NCI-H187 (cell line): ENCODE results near the gene CHRNA3.

Experiments
- DNase-seq, 2 experiments: peaks; one replicate each; lab custom pipeline; 2025; lab: John Stamatoyannopoulos, UW

Gene CHRNA3

DNA sequence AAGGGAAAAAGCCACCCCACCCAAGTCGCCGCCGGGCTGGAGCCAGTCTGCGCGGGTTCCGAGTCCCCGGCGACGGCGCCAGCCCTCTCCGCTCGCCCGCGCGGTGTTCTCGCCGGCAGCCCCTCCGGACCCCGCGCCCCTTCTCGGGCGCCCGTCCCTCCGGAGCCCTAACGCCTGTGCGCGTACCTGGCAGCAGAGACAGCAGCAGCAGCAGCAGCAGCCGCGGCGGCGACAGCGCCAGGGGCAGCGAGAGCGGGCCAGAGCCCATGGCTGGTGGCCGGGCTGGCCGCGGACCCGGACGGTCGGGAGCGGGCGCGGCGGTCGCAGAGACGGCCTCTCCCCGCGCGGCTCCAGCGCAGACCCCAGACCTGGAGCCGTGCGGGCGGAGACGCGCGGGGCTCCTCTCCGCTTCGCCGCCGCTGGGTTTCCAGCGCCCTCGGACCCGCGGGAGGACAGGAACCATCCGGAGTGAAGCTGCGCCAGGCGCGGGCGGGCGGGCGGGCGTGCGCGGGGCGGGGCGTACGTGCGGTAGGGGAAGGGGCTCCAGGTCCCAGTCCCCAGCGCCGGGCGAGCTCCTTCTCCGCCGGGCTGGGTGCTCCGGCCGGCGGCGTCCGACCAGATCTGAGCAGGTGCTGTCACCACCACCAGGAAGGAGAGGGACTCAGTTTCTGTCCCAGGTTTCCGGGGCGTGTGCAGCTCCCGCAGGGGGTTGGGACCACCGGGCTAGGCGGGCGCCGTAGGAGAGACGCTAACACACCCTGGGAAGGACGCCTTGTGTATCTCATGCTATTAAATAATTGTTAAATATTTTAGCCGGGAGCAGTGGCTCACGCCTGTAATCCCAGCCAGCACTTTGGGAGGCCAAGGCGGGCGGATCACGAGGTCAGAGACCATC lies at the start of gene CHRNA3:
CHRNA3 (minus strand) TSS at position 470 of the 895 bp plus-strand sequence; CDS start at position 268, 202 bp downstream.
- DNase-seq = no peak

DNA sequence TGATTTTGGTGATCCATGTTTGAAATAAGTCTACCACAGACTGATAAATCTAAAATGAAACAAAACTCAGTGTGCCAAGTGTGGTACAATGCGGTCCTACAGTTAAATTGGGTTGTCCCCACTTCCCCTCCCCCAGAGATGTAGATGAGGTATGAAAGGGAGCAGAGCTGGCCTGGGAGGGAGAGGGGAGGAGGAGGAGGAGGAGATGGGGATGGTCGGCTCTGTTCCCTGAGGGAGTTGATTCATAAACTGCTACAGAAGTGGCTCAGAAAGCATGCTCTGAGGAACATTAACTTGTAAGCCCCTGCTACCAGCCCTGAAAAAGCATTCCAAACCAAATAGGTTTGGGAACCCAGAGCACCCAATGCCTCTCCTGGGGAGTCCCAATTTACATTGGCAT lies 48.2 kb upstream of the CHRNA3 start:
- DNase-seq = no peak

DNA sequence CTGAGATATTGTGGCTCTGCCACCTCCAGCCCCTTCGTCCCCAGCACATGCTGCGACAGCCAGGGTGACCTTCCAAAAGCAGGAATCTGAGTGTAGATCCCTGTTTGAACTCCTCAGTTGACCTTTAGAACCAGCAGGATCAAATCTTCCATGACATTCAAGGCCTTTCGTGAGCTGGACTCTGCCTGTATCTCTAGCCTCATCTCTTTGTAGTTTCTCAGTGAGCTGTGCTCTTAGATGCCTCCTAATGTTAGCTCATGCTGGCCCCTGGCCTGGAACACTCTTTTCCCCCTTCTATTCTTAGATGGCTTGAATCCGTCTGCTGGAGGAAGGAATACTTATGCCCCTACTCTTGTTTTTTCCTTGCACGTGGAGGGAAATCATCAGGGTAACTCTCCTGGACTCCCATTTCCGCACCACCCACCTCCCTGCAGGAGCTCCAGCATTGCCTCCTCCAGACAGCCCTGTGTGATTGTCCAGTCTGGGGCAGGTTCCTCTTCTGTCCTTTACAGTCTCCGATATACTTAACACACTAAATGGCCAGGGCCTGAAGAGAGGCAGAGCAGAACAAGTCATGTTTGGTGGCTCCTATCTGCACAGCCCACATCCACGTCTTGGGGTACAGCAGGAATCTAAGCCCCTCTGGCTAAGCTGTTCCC lies 46.9 kb upstream of the CHRNA3 start:
- no peak for DNase-seq

DNA sequence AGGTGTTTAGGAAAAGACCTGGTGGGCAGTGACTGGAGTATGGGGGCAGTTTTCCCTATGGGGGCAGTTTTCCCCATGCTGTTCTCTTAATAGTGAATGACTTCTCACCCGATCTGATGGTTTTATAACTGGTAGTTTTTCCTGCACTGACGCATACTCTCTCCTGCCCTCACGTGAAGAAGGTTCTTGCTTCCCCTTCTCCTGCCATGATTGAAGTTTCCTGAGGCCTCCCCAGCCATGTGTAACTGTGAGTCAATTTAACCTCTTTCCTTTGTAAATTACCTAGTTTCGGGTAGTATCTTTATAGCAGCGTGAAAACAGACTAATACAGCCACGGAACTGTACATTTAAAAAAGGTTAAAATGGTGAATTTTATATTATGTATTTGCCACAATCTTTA lies 45.2 kb upstream of the CHRNA3 start:
- DNase-seq = no peak

DNA sequence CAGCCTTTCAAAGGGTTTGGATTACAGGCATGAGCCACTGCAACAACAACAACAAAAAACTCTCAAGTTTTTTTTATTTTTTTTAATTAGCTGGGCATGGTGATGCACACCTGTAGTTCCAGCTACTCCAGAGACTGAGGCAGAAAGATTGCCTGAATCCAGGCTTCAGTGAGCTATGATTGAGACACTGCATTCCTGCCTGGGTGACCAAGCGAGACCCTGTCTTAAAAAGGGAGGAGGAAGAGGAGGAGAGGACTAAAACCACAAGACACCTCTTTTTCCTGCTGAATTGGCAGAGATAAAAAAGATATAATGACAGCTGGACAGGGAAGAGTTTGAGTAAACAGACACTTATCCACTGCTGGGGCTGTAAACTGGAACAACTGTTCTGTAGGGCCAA lies 42.9 kb upstream of the CHRNA3 start:
- no peak for DNase-seq

DNA sequence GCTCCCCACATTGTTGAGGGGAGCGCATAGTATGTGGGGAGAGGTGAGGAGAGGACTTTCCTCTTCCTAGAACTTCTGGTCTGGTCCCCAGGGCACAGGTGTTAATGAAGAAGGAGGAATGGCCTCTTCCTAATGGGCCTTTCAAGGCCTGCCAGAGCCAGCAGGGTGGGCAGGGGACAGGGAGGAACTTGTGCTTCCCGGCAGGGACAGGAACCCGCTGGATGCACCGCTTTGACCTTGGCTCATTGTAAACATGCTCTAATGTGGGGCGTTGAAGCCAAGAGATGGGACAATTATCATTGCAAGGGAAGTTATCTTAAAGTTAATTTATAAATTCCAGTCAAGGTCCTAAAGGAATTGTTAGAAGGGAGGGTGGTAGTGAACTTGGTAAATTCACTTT lies 41.2 kb upstream of the CHRNA3 start:
- DNase-seq = no peak

DNA sequence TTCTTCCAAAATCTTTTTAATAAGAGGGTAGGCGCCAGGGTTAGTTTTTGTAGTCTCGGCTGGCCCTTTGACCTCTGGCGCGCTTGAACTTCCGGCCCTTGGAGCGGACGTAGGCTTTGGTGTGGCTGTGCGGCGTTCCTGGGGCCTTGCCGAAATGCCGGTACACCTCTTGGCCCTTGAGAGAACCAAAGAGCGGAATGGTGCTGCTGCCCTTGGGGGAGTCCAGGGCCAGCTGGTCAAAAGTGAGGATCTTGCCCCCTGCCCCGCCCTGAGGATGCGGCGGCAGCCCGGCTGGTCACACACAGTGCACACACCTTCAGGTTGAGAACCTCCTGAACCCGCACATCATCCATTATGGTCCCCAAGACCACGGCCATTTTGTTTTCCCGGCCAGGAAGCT lies 40.2 kb upstream of the CHRNA3 start:
- no peak for DNase-seq

DNA sequence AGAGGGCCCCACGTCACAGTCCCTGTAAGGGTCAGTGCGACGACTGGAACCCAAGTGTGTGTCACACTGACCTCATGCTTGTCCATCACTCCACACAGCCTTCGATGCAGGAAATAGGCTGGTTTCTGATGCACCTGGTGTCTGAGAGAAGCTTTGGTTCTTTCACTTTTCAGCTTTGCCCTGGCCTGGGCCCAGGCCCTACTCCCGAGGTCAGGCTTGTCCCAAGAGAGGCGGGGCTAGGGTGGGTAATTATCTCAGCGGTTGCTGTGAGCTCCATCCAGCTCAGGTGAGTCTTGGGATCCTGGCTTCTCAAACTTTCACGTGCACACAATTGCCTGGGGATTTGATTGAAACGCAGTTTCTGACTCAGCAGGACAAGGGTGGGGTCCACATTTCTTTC lies 39.8 kb upstream of the CHRNA3 start:
- DNase-seq = no peak

DNA sequence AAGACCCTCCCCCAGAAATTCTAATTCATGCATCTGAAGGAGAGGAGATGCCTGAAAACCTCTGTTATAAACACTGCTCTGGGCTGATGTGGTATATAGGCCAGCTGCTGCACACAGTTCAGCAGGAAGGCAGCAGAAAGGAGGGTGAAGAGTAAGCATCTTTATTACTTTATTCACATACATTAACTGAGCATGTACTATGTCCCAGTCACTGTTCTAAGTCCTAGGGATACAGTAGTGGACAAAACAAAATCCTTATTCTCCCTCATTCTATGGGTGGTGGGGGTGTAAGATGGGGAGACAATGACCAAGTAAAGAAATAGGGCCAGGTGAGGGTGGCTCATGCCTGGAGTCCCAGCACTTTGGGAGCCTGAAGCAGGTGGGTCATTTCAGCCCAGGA lies 38.0 kb upstream of the CHRNA3 start:
- no peak for DNase-seq

DNA sequence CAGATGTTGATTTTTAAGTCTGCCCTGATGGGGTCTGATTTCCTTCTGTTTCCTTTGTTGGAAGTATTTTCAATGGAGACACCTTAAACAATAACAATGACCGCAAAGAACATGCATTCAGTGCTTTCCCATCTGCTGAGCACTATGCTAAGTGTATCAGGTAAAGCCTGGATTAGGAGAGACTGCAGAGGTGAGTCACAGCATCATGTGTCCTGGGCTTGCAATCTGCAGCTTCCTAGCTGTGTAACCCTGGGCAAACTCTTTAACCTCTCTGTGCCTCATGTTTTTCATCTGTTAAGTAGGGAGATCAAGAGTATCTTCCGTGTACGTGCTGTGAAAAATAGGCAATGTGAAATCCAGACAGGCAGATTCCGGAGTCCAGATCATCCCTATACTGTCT lies 33.5 kb upstream of the CHRNA3 start:
- no peak for DNase-seq

DNA sequence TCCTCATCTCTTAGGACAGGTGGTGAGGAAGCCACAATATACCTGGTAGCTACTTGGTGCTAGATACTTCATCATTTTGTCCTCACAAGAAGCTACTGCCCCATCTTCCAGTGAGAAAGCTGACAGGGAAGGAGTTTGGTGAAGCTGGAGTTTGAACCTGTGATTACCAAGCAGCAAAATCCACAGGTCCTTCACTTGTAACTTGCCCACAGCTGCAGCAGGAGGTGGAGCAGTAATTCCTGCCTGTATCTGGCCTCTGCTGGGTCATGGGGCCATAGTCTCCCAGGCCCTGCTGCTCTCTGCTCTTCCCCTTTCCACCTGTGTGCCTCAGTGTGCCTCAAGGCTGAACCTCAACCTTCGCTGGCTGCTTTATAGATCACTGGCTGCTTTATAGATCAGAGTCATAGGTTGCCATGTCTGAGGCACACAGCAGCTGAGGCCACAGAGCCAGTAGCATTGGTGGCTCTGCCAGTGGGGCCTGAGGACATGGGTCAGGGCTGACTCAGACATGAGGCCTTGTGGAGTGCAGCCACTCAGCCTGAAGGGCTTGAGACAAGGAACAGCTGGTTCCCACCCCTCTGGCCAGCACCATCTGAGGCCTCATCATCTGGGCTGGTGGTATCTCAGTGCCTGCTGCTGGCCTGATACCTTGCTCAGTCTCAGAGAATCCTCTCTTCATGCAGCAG lies 31.3 kb upstream of the CHRNA3 start:
- no peak for DNase-seq

DNA sequence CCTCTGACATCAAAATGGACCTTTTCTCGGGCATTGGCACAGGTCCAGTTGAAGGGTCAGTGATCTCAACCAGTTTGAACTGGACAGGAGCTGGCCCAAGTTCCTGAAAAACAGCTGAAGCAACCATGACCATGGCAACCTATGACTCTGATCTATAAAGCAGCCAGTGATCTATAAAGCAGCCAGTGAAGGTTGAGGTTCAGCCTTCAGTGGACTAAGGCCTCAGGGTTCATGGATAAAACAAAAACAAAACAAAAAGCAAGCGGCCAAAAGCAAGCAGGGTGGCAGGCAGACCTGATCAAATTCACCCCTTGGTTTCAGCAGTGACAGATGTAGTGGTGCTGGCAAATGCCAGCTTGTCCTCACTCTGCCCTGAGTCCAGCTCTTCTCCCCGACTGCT lies 30.2 kb upstream of the CHRNA3 start:
- DNase-seq = no peak

DNA sequence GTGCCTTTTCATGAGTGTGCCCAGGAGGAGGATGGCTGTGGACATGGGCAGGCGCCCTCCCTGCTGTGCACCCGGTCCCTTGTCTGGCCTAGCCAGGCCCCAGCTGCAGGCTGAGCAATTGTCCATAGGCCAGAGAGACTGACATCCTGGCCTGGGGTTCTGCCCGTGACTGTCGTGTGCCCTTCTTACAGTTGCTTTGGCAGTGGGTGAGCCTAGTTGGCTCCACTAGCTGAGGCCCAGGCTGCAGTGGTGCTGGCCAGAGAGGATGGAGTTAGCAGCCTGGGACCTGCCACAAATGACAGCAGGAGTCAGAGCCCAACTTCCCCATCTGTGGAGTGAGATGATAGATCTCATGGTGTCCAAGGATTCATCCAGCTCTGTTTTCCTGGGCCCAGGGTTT lies 29.2 kb upstream of the CHRNA3 start:
- no peak for DNase-seq

DNA sequence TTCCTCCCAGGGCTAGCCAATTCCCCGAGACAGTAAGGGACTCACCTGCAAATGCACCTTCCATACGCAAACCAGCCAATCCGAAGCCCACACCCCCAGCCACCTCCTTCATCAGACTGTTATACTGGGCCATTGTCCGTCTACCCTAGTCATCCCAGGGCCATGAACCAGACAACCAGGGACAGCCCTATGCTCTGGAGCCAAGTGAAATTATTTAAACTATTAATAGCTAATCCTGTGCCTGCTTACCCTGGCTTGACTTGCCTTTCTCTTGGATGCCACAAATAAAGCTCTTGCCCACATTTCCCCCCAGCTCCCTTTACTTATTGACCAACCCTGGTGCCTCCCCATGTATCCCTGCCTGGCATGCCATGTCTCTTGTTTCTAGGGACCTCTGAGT lies 24.2 kb upstream of the CHRNA3 start:
- no peak for DNase-seq

DNA sequence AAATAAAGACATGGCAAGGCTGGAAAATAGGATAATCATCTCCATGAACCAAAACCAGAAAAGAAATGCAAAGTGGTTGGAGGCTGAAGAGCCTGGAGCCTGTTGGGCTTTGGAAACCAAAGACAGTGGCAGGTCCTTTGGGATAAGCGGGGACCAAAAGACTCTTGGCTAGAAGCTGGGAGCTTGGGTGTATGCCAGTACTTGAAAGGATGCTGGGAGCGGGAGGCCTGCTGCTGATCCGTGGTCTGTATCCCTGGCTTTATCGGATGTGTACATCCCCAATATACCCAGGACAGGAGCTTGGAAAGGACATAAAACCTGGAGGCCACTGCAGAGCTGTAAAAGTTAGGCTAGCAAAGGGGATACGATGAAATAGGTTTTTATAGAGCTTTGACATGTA lies 21.5 kb upstream of the CHRNA3 start:
- DNase-seq = no peak

DNA sequence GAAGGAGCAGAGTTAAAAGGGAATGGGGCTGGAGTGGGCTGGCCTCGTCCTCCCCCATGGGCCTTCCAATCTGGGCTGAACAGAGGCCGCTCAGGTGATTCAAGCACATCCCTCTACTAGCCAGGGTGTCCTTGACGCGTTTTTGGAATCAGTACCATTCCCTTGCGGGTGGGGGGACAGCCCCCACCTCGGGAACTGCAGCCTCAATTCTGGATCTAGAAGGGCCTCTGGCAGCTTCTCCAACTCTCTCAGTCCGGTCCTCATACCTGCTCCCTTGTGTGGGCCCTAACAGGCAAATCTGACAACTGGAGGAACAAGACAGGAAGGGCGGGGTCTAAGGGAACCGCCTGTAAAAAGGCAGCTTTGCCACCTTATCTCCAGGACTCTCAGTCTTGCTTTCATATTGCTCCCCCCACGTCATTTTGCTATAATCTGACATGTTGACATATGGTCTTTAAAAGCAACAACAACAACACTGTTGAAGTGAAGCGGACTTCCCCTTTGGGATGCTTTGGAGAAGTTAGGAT lies 21.0 kb upstream of the CHRNA3 start:
- DNase-seq = no peak

DNA sequence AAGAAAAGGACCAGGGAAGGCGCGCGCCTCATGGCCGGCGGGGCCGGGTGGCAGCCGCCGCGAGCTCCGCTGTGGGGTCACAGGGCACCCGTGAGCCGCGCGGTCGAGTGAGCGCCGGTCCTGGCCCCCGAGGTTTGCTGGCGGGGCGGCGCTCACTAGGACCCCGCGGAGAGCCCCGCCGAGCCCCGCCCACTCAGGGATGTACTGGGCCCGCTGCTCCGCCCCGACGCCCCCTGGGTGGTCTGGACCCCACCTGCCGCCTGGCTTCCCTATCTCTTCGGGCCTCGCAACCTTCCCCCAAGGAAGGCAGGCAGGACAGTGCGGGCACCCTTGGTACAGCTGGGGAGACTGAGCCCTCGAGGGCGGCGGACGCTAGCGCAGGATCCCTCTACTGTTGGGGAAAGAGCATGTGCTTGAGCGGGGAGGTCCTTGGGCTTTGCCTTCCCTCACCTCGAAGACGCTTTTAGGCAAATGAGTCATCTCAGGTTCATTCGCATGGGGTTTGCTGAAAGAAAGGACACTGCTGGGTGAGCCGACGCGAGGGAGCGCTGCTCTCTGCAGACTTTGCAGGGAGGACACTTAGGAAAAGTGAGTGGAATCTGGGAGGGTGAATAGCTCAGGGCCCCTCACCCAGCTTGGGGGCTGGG lies 20.4 kb upstream of the CHRNA3 start, which contains the start of gene CHRNB4:
CHRNB4 (minus strand) TSS at position 109 of the 647 bp plus-strand sequence; CDS start at position 32, 77 bp downstream.
- DNase-seq = no peak

DNA sequence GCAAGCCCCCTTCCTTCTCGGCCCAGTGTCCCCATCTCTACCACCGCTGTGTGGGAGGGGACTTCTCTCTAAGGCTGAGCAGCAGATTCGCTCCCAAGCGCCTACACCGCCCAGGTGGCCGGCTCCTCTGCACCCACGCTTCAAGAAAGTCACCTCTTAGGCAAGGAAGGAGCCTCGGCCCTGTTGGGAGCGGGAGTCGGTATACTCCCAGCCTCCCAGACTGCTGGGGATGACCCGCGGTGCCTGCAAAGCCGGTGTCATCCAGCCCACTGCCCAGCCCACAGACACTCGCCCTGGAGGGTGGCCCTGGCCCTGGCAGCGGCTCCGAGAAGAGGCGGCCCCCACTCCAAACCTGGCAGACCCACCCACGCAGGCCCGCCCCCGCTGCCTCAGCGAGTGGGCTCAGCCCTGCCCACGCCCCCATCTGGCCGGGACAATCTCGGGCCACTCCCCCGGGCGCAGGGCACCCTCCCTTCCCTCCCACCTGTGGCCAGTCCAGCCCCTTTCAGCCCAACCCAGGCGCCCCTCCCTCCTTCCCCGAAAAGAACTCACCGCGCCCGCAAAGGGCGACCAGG lies 19.8 kb upstream of the CHRNA3 start:
- DNase-seq = no peak

DNA sequence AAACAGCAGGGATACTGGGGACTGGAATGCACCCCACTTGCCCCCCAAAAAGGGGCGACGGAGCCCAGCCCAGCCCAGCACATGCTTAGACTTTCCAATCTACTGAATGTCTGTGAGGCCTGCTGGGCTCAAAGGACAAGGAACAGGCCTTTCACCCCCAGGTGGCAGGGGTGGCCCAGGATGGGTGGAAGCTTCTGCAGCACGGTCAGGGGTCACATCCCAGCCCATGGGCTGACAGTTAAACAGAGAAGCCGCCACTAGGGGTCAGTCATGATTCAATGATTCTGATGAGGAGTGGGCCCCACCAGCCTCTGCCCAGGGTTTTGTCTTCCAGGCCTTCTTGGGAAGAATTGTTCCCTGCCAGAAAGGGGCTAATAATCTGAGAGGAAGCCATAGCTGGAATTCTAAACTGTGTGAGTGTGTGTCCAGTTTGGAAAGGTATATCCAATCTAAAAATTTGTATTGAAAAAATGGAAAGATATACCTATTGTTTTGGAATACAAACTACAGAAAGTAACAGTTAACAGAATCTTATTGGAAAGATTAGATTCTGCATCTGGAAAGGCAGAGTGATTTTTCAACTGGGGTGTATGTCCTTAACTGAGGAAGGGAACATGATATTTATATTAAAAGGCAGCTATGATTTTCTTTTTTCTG lies 18.0 kb upstream of the CHRNA3 start:
- DNase-seq = no peak

DNA sequence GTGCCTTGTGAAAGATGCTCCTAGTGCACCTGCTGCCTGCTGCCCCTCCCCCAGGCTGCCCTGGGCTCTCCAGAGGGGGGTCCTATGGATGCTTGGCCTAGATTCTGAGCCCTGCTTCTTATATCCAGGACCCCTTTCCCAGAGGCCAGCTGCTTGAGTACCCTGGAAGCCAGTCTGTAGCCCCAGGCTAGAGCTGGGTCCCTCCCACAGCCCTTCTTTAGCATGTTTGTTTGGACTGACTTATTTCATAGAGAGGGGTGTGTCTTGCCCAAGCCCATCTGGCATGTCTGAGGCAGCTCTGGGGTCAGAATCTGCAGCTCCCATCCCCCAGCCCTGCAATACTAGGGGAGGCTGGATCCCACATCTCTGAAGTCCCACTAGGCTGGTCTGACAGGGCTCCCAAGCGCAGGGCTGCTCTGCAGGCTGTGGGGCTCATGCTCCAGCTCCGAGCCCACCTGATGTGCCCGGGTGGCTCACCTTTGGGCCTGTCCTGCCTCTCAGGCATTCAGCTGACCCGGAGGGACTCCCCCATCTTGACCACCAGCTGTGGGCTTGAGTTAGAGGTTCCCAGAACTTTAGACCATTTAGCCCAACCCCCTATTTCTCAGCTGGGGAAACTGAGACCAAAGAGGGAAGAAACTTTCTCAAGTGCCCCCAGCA lies 17.1 kb upstream of the CHRNA3 start:
- DNase-seq = no peak
